Measurements from ENCODE around the gene DISP1.

DNA sequence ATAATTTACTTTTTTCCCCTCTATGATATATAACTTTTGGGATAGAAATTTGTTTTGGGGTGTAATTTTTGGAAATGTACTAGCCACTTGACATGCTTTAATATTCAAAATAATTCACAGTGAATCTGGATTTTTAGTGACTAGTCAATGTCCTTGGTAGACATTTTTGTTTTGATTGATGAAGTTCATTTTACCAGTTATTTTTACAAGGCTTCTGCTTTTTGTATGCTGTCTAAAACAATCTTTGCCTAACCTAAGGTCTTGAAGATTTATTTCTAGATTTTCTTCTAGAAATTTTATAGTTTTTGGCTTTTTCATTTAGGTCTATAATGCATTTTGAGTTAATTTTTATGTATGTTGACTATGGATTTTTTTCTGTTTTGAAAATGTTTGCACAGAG lies 30.9 kb downstream of the DISP1 start:
- TF ChIP-seq, protein P1, sequence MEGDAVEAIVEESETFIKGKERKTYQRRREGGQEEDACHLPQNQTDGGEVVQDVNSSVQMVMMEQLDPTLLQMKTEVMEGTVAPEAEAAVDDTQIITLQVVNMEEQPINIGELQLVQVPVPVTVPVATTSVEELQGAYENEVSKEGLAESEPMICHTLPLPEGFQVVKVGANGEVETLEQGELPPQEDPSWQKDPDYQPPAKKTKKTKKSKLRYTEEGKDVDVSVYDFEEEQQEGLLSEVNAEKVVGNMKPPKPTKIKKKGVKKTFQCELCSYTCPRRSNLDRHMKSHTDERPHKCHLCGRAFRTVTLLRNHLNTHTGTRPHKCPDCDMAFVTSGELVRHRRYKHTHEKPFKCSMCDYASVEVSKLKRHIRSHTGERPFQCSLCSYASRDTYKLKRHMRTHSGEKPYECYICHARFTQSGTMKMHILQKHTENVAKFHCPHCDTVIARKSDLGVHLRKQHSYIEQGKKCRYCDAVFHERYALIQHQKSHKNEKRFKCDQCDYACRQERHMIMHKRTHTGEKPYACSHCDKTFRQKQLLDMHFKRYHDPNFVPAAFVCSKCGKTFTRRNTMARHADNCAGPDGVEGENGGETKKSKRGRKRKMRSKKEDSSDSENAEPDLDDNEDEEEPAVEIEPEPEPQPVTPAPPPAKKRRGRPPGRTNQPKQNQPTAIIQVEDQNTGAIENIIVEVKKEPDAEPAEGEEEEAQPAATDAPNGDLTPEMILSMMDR (IDR thresholded peaks at IDR 0.05 in 8 of 11, conservative IDR thresholded peaks at IDR 0.05 in 3 of 11), result no peak
- no peak for TF ChIP-seq POLR2AphosphoS5 (IDR thresholded peaks at IDR 0.05)

Measured in spleen (tissue), 7 donors.